Gastroesophageal sphincter (tissue), 4 donors: ENCODE data around the gene EXPH5. TPM values are rescaled to one million over a fixed set of nuclear protein-coding genes. Genes with fewer than 3 reads are reported as not detected.
A peak's percentile ranks its signal among the peaks of the same experiment; 100 is the strongest.

Source experiments
- ATAC-seq: fragments of 150-250 bp; one replicate; pipeline ENCODE4 v1.9.1; 2016; ENCODE audit warnings: mild to moderate bottlenecking, moderate library complexity
- H3K27ac ChIP-seq, 4 donors: fragments of 200-600 bp; sonication (generic) in 3 of 4; 1 replicate in 3 of 4; 2 replicates in 1 of 4; pipeline ENCODE4 v1.5.1; 2016 to 2019
- H3K27me3 ChIP-seq: fragments of 200-600 bp; sonication (generic); one replicate; pipeline ENCODE4 v1.5.1; 2019
- H3K36me3 ChIP-seq, 2 donors: fragments of 200-600 bp; sonication (generic); one replicate each; pipeline ENCODE4 v1.5.1; 2019; ENCODE audit warnings: control low read depth in 1 of 2
- H3K4me1 ChIP-seq, 3 donors: fragments of 200-600 bp; sonication (generic); 1 replicate in 2 of 3; 2 replicates in 1 of 3; pipeline ENCODE4 v1.5.1; 2016 to 2019; ENCODE audit warnings: control low read depth in 2 of 3
- H3K4me3 ChIP-seq, 2 donors: fragments of 200-600 bp; sonication (generic); one replicate each; pipeline ENCODE4 v1.5.1; 2019; ENCODE audit warnings: mild to moderate bottlenecking in 1 of 2, moderate library complexity in 1 of 2
- H3K9me3 ChIP-seq, 3 donors: fragments of 200-600 bp; sonication (generic); one replicate each; pipeline ENCODE4 v1.5.1; 2017 to 2019; ENCODE audit warnings: control low read depth in 2 of 3
- CTCF ChIP-seq, 4 experiments: fragments of 200-600 bp in 2 of 4; fragments of 450-650 bp in 2 of 4; sonication (generic) in 1 of 4; IDR thresholded peaks; one replicate each; pipeline ENCODE4 v1.5.1; 2017 to 2019; ENCODE audit warnings: antibody characterized with exemption in 4 of 4, mild to moderate bottlenecking in 2 of 4, moderate library complexity in 2 of 4
- EP300 ChIP-seq: sonication (generic); formaldehyde crosslinking; IDR thresholded peaks from one replicate; pipeline ENCODE4 v1.6.1; 2017; ENCODE audit warnings: antibody characterized with exemption, mild to moderate bottlenecking
- POLR2A ChIP-seq, 2 donors: fragments of 450-650 bp; IDR thresholded peaks; one replicate each; pipeline ENCODE4 v1.6.1; 2017; ENCODE audit warnings: antibody characterized with exemption in 2 of 2, mild to moderate bottlenecking in 2 of 2, moderate library complexity in 1 of 2
- POLR2AphosphoS5 ChIP-seq: sonication (generic); formaldehyde crosslinking; IDR thresholded peaks from one replicate; pipeline ENCODE4 v1.6.1; 2017; ENCODE audit warnings: antibody characterized with exemption
- WGBS, 2 donors: methylation state at CpG; one replicate each; pipeline ENCODE4 v1.1.5; 2018; ENCODE audit warnings: low coverage in 1 of 2; 5-methylcytosine and 5-hydroxymethylcytosine counted together
- total RNA-seq, 4 donors: library from RNA; depleted of rRNA; stranded (reverse); fragments of >200 nt; gene quantifications; one replicate each; pipeline ENCODE4 v1.1.0, GENCODE V29; 2016

Gene EXPH5
- total RNA-seq, 4 donors from 2014 or later = 1.1 to 4.8 (median 4.0) TPM

GRCh38 chr11:108497317-108498045 is 96.1 kb downstream of the EXPH5 start:
- Histone ChIP-seq H3K27ac (peak overlapping the region; percentile 92 to 99 (median 95)), H3K36me3 (peaks cover 0 to 6% of the 10 kb centered on the region in 2 donors), H3K4me1 (peaks cover 0 to 24% (median 0%) of the 10 kb centered on the region in 3 donors), H3K4me3 (peak overlapping the region; percentile 76 to 91), H3K9me3 (no peaks in the 10 kb centered on the region), H3K27me3 (no peaks in the 10 kb centered on the region)
- peak; percentile 97 for ATAC-seq
- TF ChIP-seq EP300 = no peak
- TF ChIP-seq POLR2A (IDR thresholded peaks at IDR 0.05) = peak; percentile 56 to 69
- TF ChIP-seq CTCF (IDR thresholded peaks at IDR 0.05) = no peak
- peak; percentile 97 for TF ChIP-seq POLR2AphosphoS5
- 0% methylated on average over 14 to 21 of the region's 30 CpGs for WGBS, 2 donors

GRCh38 chr11:108496643-108497256 is 96.8 kb downstream of the EXPH5 start:
- H3K27me3 ChIP-seq = no peaks in the 10 kb centered on the region
- TF ChIP-seq POLR2AphosphoS5 (no peak), EP300 (no peak), CTCF (IDR thresholded peaks at IDR 0.05) (no peak), POLR2A (IDR thresholded peaks at IDR 0.05) (no peak)
- H3K27ac ChIP-seq = peak overlapping the region; percentile 92 to 99 (median 95)
- no peak for ATAC-seq
- 73 to 77% methylated on average over 6 to 7 of the region's 7 CpGs for WGBS, 2 donors
- H3K4me3 ChIP-seq = peak overlapping the region; percentile 76 to 91
- H3K36me3 ChIP-seq = peaks cover 0 to 6% of the 10 kb centered on the region in 2 donors
- H3K4me1 ChIP-seq = peaks cover 0 to 22% (median 0%) of the 10 kb centered on the region in 3 donors
- H3K9me3 ChIP-seq = no peaks in the 10 kb centered on the region

- TF ChIP-seq POLR2AphosphoS5 = no peak
- TF ChIP-seq CTCF (IDR thresholded peaks at IDR 0.05) = no peak
- no peak for TF ChIP-seq POLR2A (IDR thresholded peaks at IDR 0.05)
- no peak for TF ChIP-seq EP300
- Histone ChIP-seq H3K27ac (no peak overlapping the region), H3K27me3 (no peaks in the 10 kb centered on the region), H3K4me1 (peaks cover 0 to 18% (median 0%) of the 10 kb centered on the region in 3 donors), H3K36me3 (peaks cover 0 to 14% of the 10 kb centered on the region in 2 donors), H3K9me3 (no peaks in the 10 kb centered on the region), H3K4me3 (no peak overlapping the region)
- no peak for ATAC-seq
- WGBS, 2 donors = 97 to 100% methylated on average over 1 to 3 of the region's 3 CpGs
These were observed 98.2 kb downstream of the EXPH5 start for GRCh38 chr11:108495326-108495725.

- Histone ChIP-seq H3K36me3 (peaks cover 0 to 25% of the 10 kb centered on the region in 2 donors), H3K9me3 (no peaks in the 10 kb centered on the region), H3K4me3 (no peak overlapping the region), H3K4me1 (peaks cover 0 to 18% (median 0%) of the 10 kb centered on the region in 3 donors), H3K27ac (no peak overlapping the region), H3K27me3 (no peaks in the 10 kb centered on the region)
- ATAC-seq = no peak
- TF ChIP-seq POLR2A (IDR thresholded peaks at IDR 0.05) (no peak), EP300 (no peak), POLR2AphosphoS5 (no peak), CTCF (IDR thresholded peaks at IDR 0.05) (no peak)
- WGBS, 2 donors = 37 to 45% methylated on average over 6 of the region's 6 CpGs
These were observed 99.4 kb downstream of the EXPH5 start for GRCh38 chr11:108494182-108494581.
